Measurements from ENCODE around the gene SLC6A13.

DNA sequence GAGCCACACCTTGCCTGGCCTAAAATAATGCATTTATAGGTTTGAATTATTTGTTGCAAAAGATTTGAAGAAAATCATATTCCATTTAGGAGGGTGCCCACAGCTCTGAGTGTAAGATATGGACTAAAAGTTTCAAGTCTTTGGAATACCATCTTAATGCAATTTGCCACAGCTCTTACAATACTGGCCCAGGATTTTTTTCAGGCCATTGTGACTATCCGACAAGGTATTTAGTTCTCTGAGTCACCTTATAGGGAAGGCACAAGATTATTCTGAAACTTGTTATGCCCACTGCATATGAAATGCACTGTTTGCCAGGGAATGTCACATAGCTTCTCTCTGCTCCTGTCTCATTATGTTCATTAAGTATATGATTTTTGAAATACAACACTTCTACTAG, 29.6 kb upstream of the SLC6A13 start:
- TF ChIP-seq POLR2A (IDR thresholded peaks at IDR 0.05; ENCODE audit: low read depth, low read length) (no peak), SP1 (IDR thresholded peaks at IDR 0.05; ENCODE audit: low read depth, low read length) (no peak), TCF7 (IDR thresholded peaks at IDR 0.05; ENCODE audit: borderline replicate concordance) (no peak), FOS (IDR thresholded peaks at IDR 0.05; ENCODE audit: borderline replicate concordance, extremely low read depth, insufficient read length) (no peak), TARDBP (IDR thresholded peaks at IDR 0.05; ENCODE audit: borderline replicate concordance) (no peak), ZNF384 (IDR thresholded peaks at IDR 0.05; ENCODE audit: borderline replicate concordance, low read depth, low read length) (no peak), ASH2L (IDR thresholded peaks at IDR 0.05; ENCODE audit: borderline replicate concordance, low read depth) (no peak), RCOR1 (conservative IDR thresholded peaks at IDR 0.05; ENCODE audit: low read depth, low read length) (no peak)
- TF ChIP-seq, protein P1, sequence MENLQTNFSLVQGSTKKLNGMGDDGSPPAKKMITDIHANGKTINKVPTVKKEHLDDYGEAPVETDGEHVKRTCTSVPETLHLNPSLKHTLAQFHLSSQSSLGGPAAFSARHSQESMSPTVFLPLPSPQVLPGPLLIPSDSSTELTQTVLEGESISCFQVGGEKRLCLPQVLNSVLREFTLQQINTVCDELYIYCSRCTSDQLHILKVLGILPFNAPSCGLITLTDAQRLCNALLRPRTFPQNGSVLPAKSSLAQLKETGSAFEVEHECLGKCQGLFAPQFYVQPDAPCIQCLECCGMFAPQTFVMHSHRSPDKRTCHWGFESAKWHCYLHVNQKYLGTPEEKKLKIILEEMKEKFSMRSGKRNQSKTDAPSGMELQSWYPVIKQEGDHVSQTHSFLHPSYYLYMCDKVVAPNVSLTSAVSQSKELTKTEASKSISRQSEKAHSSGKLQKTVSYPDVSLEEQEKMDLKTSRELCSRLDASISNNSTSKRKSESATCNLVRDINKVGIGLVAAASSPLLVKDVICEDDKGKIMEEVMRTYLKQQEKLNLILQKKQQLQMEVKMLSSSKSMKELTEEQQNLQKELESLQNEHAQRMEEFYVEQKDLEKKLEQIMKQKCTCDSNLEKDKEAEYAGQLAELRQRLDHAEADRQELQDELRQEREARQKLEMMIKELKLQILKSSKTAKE (IDR thresholded peaks at IDR 0.05; ENCODE audit: low read depth, poor library complexity, severe bottlenecking), result no peak
- TF ChIP-seq, protein P2, sequence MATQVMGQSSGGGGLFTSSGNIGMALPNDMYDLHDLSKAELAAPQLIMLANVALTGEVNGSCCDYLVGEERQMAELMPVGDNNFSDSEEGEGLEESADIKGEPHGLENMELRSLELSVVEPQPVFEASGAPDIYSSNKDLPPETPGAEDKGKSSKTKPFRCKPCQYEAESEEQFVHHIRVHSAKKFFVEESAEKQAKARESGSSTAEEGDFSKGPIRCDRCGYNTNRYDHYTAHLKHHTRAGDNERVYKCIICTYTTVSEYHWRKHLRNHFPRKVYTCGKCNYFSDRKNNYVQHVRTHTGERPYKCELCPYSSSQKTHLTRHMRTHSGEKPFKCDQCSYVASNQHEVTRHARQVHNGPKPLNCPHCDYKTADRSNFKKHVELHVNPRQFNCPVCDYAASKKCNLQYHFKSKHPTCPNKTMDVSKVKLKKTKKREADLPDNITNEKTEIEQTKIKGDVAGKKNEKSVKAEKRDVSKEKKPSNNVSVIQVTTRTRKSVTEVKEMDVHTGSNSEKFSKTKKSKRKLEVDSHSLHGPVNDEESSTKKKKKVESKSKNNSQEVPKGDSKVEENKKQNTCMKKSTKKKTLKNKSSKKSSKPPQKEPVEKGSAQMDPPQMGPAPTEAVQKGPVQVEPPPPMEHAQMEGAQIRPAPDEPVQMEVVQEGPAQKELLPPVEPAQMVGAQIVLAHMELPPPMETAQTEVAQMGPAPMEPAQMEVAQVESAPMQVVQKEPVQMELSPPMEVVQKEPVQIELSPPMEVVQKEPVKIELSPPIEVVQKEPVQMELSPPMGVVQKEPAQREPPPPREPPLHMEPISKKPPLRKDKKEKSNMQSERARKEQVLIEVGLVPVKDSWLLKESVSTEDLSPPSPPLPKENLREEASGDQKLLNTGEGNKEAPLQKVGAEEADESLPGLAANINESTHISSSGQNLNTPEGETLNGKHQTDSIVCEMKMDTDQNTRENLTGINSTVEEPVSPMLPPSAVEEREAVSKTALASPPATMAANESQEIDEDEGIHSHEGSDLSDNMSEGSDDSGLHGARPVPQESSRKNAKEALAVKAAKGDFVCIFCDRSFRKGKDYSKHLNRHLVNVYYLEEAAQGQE (IDR thresholded peaks at IDR 0.05; ENCODE audit: low read depth, low read length), result no peak
- TF ChIP-seq, protein P3, sequence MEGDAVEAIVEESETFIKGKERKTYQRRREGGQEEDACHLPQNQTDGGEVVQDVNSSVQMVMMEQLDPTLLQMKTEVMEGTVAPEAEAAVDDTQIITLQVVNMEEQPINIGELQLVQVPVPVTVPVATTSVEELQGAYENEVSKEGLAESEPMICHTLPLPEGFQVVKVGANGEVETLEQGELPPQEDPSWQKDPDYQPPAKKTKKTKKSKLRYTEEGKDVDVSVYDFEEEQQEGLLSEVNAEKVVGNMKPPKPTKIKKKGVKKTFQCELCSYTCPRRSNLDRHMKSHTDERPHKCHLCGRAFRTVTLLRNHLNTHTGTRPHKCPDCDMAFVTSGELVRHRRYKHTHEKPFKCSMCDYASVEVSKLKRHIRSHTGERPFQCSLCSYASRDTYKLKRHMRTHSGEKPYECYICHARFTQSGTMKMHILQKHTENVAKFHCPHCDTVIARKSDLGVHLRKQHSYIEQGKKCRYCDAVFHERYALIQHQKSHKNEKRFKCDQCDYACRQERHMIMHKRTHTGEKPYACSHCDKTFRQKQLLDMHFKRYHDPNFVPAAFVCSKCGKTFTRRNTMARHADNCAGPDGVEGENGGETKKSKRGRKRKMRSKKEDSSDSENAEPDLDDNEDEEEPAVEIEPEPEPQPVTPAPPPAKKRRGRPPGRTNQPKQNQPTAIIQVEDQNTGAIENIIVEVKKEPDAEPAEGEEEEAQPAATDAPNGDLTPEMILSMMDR (IDR thresholded peaks at IDR 0.05 in 2 of 3, conservative IDR thresholded peaks at IDR 0.05 in 1 of 3; ENCODE audit: control insufficient read depth in 2 of 3, extremely low read depth in 1 of 3, insufficient read depth in 1 of 3, low read depth in 3 of 3, low read length in 3 of 3), result no peak
